ENCODE results near the gene AKNA.

Gene AKNA

GRCh38 chr9:114308361-114308950, 79.3 kb downstream of the AKNA start:
- peak in 1 of 58 donors; percentile 11 for DNase-seq

GRCh38 chr9:114307899-114308267, 79.9 kb downstream of the AKNA start:
- DNase-seq: no peak

GRCh38 chr9:114304416-114305188, 83.2 kb downstream of the AKNA start:
- DNase-seq: no peak

- DNase-seq: no peak
Measured at GRCh38 chr9:114303977-114304376, 83.8 kb downstream of the AKNA start.

GRCh38 chr9:114303571-114303970, 84.2 kb downstream of the AKNA start:
- DNase-seq: no peak

- no peak for DNase-seq
Measured at GRCh38 chr9:114302727-114303126, 85.1 kb downstream of the AKNA start.

- DNase-seq: no peak
Measured at GRCh38 chr9:114301798-114302565, 85.8 kb downstream of the AKNA start.

- no peak for DNase-seq
Measured at GRCh38 chr9:114300846-114301797, 86.7 kb downstream of the AKNA start.

- DNase-seq: no peak
Measured at GRCh38 chr9:114300153-114300845, 87.5 kb downstream of the AKNA start.

GRCh38 chr9:114299286-114300152, 88.3 kb downstream of the AKNA start:
- no peak for DNase-seq

- DNase-seq: no peak
Measured at GRCh38 chr9:114296338-114296737, 91.4 kb downstream of the AKNA start.

GRCh38 chr9:114294664-114295063, 93.1 kb downstream of the AKNA start:
- no peak for DNase-seq

- no peak for DNase-seq
Measured at GRCh38 chr9:114291886-114292590, 95.7 kb downstream of the AKNA start.

GRCh38 chr9:114291064-114291474, 96.7 kb downstream of the AKNA start:
- DNase-seq: peak in 54 of 58 donors; percentile 6 to 87 (median 44)

GRCh38 chr9:114290561-114290986, 97.2 kb downstream of the AKNA start:
- no peak for DNase-seq

GRCh38 chr9:114289571-114290481, 98.0 kb downstream of the AKNA start:
- DNase-seq: no peak

- DNase-seq: no peak
Measured at GRCh38 chr9:114289106-114289505, 98.7 kb downstream of the AKNA start.

Data from anterior cingulate cortex (tissue), 58 donors.